Ovary (tissue), 9 donors: ENCODE data around the gene COBL. TPM values are rescaled to one million over a fixed set of nuclear protein-coding genes. Genes with fewer than 3 reads are reported as not detected.

ENCODE experiments used
- DNase-seq, 5 donors: peaks; one replicate each; pipeline ENCODE4 v3.0.0-alpha.2; 2019 to 2020
- H3K27ac ChIP-seq, 2 donors: fragments of 200-600 bp; one replicate each; pipeline versions ENCODE4 v1.5.1 to v1.8.0; 2019 to 2022
- H3K27me3 ChIP-seq: fragments of 200-600 bp; one replicate; pipeline ENCODE4 v1.8.0; 2022
- H3K36me3 ChIP-seq: fragments of 200-600 bp; sonication (generic); one replicate; pipeline ENCODE4 v1.5.1; 2019
- H3K4me1 ChIP-seq: one replicate; pipeline ENCODE4 v1.8.1; 2013; ENCODE audit warnings: mild to moderate bottlenecking, moderate library complexity; ENCODE audit not compliant: insufficient read depth
- H3K4me3 ChIP-seq: fragments of 200-600 bp; sonication (generic); one replicate; pipeline ENCODE4 v1.5.1; 2017
- H3K9me3 ChIP-seq, 2 donors: fragments of 200-600 bp in 1 of 2; sonication (generic) in 1 of 2; one replicate each; pipeline versions ENCODE4 v1.5.1 to v1.8.1; 2013 to 2019; ENCODE audit warnings: mild to moderate bottlenecking in 1 of 2, moderate library complexity in 1 of 2
- CTCF ChIP-seq, 3 donors: fragments of 450-650 bp in 2 of 3; fragments of 200-600 bp in 1 of 3; IDR thresholded peaks; one replicate each; pipeline versions ENCODE4 v1.5.1 to v1.8.0; 2016 to 2022; ENCODE audit warnings: antibody characterized with exemption in 3 of 3, mild to moderate bottlenecking in 1 of 3
- EP300 ChIP-seq: sonication (generic); formaldehyde crosslinking; IDR thresholded peaks from one replicate; pipeline ENCODE4 v1.6.1; 2017; ENCODE audit warnings: antibody characterized with exemption
- POLR2A ChIP-seq: fragments of 450-650 bp; IDR thresholded peaks from one replicate; pipeline ENCODE4 v1.6.1; 2017; ENCODE audit warnings: antibody characterized with exemption, mild to moderate bottlenecking, moderate library complexity
- WGBS, 3 donors: extraction: QIAGEN DNeasy Blood & Tissue Kit in 1 of 3; methylation state at CpG; one replicate each; pipeline versions ENCODE4 v1.1.5 to v1.1.7; 2013 to 2017; 5-methylcytosine and 5-hydroxymethylcytosine counted together
- intact Hi-C, 4 donors: fragments of 100-400 bp; cut with DNase I; formaldehyde crosslinking; loops; one replicate each; pipeline versions ENCODE4 v1.11.0 to v1.15.1; 2022 to 2023
- polyA plus RNA-seq, 2 donors: library from polyadenylated mRNA; stranded (reverse); fragments of 200-250 nt in 1 of 2; fragments of 350-450 nt in 1 of 2; fragmentation: Illumina TruSeq in 1 of 2; extraction: RNeasy Lipid Tissue Mini Kit (QIAGEN cat#74804) in 1 of 2; gene quantifications; one replicate each; pipeline ENCODE4 v1.2.3, GENCODE V29; 2013 to 2014
- total RNA-seq, 7 donors: library from RNA; depleted of rRNA in 2 of 7; stranded (reverse); fragments of >200 nt in 2 of 7; fragmentation: NEBNext Ultra II Directional in 3 of 7; extraction: Animal tissue kit (Norgen Biotek cat#: 25700) in 3 of 7; gene quantifications; one replicate each; pipeline versions ENCODE4 v1.1.0 to v1.2.4, GENCODE V29; 2016 to 2023
- donor health status: DM: no; HTN: no; CAD: no; lungs with moderate emphysema.
- donor health status: DM: no; HTN: no; CAD: no.
- donor health status: Bipolar disorder and iron deficiency.
- donor health status: DM: yes; HTN: yes; CAD: no.
- donor health status: DM: no; HTN: no; CAD: no.
- donor health status: DM: yes; HTN: yes; CAD: no.

Gene COBL
- total and polyA plus RNA-seq, 9 donors, result 0.87 to 33.4 (median 3.9) TPM

DNA sequence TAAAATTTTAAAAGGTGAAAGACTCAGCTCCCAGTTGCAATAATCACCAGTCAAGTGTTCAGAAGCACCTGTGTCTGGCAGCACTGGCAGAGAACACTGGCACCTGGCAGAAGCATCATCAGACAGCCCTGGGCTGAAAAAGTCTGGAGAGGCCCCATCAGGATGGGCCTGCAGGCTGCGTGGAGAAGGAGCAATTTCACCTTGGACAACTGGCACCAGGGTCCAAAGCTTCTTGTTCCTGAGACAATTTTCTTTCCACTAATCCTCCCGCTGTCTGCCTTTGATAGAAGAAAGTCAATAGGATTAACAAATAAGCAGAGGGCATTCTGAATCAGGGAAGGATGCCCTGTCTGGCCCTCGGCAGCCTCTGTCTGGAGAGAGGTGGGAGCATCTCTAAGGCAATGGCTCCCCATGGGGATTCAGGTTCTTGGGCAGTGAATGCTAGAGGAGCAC, 6.5 kb downstream of the COBL start:
- 94 to 97% (median 96%) methylated on average over 3 of the region's 3 CpGs for WGBS, 3 donors
- no peak for DNase-seq
- Histone ChIP-seq H3K9me3 (no peaks in the 10 kb centered on the region), H3K4me1 (no peaks in the 10 kb centered on the region), H3K27me3 (no peaks in the 10 kb centered on the region), H3K4me3 (no peak overlapping the region), H3K27ac (no peak overlapping the region), H3K36me3 (no peaks in the 10 kb centered on the region)
- intact Hi-C loops, result no loop called here
- no peak for TF ChIP-seq CTCF (IDR thresholded peaks at IDR 0.05)
- no peak for TF ChIP-seq POLR2A
- TF ChIP-seq EP300, result no peak

- H3K4me3 ChIP-seq, result no peak overlapping the region
- no peaks in the 10 kb centered on the region for H3K36me3 ChIP-seq
- H3K27me3 ChIP-seq, result no peaks in the 10 kb centered on the region
- H3K27ac ChIP-seq, result no peak overlapping the region
- no peaks in the 10 kb centered on the region for H3K9me3 ChIP-seq
- DNase-seq, result no peak
- H3K4me1 ChIP-seq, result no peaks in the 10 kb centered on the region
- TF ChIP-seq EP300, result no peak
- no peak for TF ChIP-seq CTCF (IDR thresholded peaks at IDR 0.05)
- TF ChIP-seq POLR2A, result no peak
- WGBS, 3 donors, result 90 to 95% (median 91%) methylated on average over 8 of the region's 8 CpGs
- intact Hi-C loops, result no loop called here
Measured at GRCh38 chr7:51309361-51310130, 7.1 kb downstream of the COBL start.

GRCh38 chr7:51308696-51309095, 7.9 kb downstream of the COBL start:
- Histone ChIP-seq H3K36me3 (no peaks in the 10 kb centered on the region), H3K4me3 (no peak overlapping the region), H3K27ac (no peak overlapping the region), H3K9me3 (no peaks in the 10 kb centered on the region), H3K27me3 (no peaks in the 10 kb centered on the region), H3K4me1 (no peaks in the 10 kb centered on the region)
- intact Hi-C loops, result no loop called here
- TF ChIP-seq CTCF (IDR thresholded peaks at IDR 0.05), result no peak
- no peak for TF ChIP-seq POLR2A
- TF ChIP-seq EP300, result no peak
- 77 to 84% (median 82%) methylated on average over 5 of the region's 5 CpGs for WGBS, 3 donors
- DNase-seq, result no peak

DNA sequence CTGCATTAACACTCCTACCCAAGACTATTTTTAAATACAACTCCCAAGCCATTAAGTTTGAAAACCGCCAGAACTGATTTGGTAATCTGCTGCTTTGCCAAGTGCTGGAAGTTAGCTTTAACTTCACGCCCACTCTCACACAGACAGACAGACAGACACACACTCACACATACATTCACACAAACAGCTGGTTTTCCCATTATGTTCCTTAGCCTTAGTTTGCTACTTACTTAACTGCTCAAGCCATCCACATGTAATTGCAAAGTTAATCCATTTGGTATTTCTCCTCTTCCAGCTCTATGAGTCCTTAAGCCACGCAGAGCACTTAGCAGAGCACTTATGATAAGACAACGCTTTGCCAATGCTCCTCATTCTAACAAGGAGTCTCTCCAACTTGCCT, 8.3 kb downstream of the COBL start:
- no peak overlapping the region for H3K27ac ChIP-seq
- intact Hi-C loops, result no loop called here
- 56 to 64% (median 60%) methylated on average over 4 of the region's 4 CpGs for WGBS, 3 donors
- TF ChIP-seq POLR2A, result no peak
- TF ChIP-seq EP300, result no peak
- no peak for TF ChIP-seq CTCF (IDR thresholded peaks at IDR 0.05)
- H3K36me3 ChIP-seq, result no peaks in the 10 kb centered on the region
- DNase-seq, result no peak
- no peaks in the 10 kb centered on the region for H3K4me1 ChIP-seq
- no peaks in the 10 kb centered on the region for H3K9me3 ChIP-seq
- H3K4me3 ChIP-seq, result no peak overlapping the region
- H3K27me3 ChIP-seq, result no peaks in the 10 kb centered on the region
